SU-DHL-6 (cell line): ENCODE measurements around the gene MAP4K2.

Experiments used
- EZH2phosphoT487 ChIP-seq: fragments of 200-600 bp; sonication (generic), shearing (Covaris generic); conservative IDR thresholded peaks from 2 replicates; pipeline ENCODE4 v1.6.1; 2018; ENCODE audit warnings: mild to moderate bottlenecking, antibody characterized with exemption, low read length, moderate library complexity, mixed read lengths
- TF ChIP-seq, protein P1 (sequence below): fragments of 200-600 bp; sonication (generic); IDR thresholded peaks from one replicate; pipeline ENCODE4 v1.5.1; 2017; ENCODE audit warnings: antibody characterized with exemption, mild to moderate bottlenecking, low read length, moderate library complexity; ENCODE audit not compliant: insufficient read depth, poor library complexity, severe bottlenecking

DNA sequence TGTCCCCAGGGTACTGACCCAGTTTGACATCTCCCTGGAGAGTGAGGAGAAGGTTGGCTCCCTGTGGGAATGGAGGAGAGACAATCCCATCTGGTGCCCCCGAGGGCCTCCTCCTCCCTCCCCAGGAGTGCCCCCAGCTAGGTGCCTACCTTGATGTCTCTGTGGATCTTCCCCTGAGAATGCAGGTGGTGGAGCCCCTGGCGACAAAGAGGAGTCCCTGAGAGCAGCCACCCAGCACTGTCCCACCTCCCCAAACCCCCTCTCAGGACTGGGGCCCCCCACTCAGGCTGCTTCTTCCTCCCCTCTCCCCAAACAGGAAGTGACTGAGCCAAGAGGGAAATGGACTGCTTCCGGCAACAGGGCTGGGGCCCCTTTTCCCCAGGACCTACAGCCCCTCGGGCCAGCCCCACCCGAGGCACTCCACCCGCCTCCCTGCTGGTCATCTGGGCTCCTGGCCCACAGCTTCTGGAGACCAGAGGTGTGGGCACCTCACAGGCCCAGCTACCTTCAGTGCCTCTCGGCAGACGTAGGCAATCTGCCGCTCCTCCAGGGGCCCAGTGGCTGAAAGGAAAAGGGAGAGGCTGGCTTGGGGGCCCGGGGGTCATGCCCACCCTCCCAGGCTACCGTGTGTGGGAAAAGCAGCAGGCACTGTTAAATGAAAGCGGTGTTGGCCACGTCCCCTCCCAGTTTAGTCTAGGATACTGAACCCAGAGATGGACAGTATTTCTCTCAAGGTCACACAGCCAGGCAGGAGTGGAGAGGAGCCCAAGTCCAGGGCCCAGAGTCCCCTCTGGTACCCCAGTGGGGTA is 1.2 kb downstream of the MAP4K2 start:
- TF ChIP-seq, protein P1, sequence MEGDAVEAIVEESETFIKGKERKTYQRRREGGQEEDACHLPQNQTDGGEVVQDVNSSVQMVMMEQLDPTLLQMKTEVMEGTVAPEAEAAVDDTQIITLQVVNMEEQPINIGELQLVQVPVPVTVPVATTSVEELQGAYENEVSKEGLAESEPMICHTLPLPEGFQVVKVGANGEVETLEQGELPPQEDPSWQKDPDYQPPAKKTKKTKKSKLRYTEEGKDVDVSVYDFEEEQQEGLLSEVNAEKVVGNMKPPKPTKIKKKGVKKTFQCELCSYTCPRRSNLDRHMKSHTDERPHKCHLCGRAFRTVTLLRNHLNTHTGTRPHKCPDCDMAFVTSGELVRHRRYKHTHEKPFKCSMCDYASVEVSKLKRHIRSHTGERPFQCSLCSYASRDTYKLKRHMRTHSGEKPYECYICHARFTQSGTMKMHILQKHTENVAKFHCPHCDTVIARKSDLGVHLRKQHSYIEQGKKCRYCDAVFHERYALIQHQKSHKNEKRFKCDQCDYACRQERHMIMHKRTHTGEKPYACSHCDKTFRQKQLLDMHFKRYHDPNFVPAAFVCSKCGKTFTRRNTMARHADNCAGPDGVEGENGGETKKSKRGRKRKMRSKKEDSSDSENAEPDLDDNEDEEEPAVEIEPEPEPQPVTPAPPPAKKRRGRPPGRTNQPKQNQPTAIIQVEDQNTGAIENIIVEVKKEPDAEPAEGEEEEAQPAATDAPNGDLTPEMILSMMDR = no peak
- TF ChIP-seq EZH2phosphoT487 = no peak
